Fibroblast of upper back skin (primary cell): ENCODE measurements around the gene ZNRD2.
A peak's percentile ranks its signal among the peaks of the same experiment; 100 is the strongest.
"Not testable (repeated sequence)": the region's sequence is repeated elsewhere in the genome, so short reads cannot be mapped to it uniquely, and the experiment has no call there.

Experiments
- DNase-seq: peaks from one replicate; pipeline ENCODE4 v3.0.0-alpha.2; 2013

Gene ZNRD2, protein sequence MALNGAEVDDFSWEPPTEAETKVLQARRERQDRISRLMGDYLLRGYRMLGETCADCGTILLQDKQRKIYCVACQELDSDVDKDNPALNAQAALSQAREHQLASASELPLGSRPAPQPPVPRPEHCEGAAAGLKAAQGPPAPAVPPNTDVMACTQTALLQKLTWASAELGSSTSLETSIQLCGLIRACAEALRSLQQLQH

DNA sequence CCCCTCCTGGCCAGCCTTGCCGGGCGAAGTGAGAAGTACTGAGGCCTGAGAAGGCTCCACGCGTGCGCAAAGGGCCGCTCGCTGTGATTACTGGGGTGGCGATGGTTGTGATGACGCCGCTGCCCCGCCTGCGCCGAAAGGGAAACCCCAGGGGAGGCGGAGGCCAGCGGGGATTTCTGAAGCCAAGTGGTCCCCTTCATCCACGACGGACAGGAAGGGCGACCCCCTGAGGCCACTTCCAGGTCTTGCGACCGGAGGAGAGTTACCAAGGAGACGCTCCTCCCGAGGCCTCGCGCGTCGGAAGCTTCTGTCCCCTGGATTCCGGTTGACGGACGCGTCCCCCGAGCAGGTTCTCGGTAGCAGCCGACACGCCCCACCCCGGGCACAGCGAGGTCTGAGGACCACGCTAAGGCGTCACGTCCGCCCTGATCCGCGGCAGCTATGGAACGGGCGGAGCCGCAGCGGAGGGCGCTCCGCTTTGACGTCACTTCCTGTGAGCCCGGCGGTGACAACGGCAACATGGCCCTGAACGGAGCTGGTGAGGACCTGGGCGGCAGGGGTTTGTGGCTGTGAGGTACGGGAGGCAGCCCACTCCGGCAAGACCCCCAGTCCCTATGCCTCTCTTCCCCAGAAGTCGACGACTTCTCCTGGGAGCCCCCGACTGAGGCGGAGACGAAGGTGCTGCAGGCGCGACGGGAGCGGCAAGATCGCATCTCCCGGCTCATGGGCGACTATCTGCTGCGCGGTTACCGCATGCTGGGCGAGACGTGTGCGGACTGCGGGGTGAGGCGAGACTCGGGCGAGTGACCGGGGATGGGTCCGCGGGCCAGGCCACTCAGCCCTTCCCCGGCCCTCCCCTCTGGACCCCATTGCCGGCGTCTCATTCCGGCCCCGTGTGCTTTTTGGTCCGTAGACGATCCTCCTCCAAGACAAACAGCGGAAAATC is at the start of gene ZNRD2:
Gene ZNRD2 (plus strand): TSS at position 505 of the 946 bp plus-strand sequence. CDS start 15 bp downstream, at position 520.
- peak; percentile 98 for DNase-seq

DNA sequence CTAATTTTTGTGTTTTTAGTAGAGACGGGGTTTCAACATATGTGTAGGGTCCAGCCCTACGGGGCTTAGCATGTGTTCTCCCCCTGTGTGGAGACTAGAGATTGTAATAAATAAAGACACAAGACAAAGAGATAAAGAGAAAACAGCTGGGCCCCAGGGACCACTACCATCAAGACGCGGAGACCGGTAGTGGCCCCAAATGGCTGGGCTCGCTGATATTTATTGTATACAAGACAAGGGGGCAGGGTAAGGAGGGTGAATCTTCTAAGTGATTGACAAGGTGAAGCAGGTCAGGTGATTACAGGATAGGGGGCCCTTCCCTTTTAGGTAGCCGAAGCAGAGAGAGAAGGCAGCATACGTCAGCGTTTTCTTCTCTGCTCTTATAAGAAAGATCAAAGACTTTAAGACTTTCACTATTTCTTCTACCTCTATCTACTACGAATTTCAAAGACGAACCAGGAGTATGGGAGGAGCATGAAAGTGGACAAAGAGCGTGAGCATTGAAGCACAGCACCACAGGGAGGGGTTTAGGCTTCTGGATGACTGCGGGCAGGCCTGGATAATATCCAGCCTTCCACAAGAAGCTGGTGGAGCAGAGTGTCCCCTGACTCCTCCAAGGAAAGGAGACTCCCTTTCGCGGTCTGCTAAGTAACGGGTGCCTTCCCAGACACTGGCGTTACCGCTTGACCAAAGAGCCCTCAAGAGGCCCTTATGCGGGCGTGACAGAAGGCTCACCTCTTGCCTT is 48.3 kb upstream of the ZNRD2 start:
- not testable (repeated sequence) for DNase-seq

DNA sequence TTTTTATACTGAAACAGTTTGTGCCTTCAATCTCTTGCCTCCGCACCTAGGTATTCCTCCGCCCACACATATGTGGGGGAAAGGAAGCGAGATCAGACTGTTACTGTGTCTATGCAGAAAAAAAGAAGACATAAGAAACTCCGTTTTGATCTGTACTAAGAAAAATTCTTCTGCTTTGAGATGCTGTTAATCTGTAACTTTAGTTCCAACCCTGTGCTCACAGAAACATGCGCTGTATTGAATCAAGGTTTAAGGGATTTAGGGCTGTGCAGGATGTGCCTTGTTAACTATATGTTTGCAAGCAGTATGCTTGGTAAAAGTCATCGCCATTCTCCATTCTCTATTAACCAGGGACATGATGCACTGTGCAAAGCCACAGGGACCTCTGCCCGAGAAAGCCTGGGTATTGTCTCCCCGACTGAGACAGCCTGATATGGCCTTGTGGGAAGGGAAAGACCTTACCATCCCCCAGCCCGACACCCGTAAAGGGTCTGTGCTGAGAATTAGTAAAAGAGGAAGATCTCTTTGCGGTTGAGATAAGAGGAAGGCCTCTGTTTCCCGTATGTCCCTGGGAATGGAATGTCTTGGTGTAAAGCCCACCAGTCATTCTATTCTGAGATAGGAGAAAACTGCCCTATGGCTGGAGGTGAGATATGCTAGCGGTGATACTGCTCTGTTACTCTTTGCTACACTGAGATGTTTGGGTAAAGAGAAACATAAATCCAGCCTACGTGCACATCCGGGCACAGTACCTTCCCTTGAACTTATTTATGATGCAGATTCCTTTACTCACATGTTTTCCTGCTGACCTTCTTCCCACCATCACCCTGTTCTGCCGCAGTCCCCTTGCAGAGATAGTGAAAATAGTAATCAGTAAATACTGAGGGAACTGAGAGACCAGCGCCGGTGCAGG is 47.3 kb upstream of the ZNRD2 start:
- not testable (repeated sequence) for DNase-seq

DNA sequence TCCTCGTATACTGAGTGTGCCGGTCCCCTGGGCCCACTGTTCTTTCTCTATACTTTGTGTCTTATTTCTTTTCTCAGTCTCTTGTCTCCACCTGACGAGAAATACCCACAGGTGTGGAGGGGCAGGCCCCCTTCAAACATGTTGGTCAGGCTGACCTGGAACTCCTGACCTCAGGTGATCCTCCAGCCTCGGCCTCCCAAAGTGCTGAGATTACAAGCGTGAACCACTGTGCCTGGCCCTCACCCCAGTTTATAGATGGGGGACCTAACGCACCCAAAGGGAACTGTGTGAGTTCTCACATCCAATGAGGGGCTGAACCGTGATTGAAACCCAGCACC is 46.7 kb upstream of the ZNRD2 start:
- DNase-seq, result not testable (repeated sequence)

DNA sequence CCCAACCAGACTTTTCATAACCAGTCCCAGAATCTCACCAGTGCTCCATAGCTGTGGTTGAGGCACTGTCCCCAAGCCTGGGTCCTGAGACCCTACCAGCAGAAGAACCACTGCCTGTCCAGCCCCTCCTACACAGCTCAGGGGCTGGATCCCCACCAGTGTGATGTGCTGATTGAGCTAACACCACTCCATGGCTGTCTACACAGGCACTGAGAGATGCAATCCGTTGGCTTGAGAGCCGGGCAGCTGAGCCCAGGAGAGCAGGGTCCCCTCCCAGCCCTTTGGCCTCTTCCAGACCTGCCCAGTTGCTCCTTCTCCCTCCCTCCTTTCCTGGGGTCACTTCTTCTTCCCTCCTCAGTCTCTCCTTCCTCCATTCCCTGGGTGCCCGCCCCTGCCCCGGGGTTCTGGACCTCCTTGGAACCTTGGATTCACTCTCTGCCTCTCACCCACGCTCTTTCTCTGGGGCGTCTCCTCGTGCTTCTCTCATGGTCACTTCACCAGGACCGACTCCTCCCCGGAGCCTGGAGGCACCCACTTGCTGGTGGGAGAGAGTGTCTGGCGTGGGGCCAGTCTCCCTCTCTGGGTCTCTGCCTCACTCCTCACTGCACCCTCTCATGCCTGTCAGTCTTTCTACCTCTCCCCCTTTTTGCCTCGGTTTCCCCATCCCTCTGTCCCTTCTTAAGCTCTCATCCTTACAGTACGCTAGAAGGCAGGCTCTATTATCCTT is 46.1 kb upstream of the ZNRD2 start:
- no peak for DNase-seq

DNA sequence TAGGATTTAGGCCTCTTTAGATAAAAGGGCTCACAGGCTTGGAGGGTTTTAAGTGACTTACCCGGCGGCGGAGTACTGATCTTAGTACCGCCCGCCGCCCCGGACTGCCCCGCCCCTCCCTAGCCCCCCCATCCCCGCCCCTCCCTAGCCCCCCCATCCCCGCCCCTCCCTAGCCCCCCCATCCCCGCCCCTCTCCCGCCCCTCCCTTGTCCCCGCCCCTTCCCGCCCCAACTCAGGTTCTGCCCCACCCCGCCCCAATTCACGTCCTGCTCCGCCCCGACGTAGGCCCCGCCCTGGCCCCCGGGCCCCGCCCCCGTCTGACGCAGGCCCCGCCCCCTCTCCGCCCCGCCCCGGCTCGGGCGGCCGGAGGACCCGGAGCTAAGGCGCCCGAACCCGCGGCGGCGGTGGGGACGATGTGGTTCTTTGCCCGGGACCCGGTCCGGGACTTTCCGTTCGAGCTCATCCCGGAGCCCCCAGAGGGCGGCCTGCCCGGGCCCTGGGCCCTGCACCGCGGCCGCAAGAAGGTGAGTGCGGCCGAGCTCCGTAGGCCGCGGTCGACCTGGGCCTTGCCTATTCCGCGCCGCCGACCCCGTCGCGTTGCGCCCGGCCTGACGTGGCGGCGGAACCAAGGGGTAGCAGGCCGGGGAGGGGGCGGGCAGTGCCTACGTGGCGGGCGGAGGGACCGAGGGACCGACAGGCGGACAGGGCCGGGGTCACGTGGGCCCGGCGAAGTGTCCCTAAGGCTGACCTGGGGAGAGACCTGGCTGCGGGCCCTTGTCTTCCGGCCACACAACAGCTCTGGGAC is 45.3 kb upstream of the ZNRD2 start, which contains the start of gene SCYL1:
Gene SCYL1 (plus strand): TSS at position 343 of the 805 bp plus-strand sequence. CDS start 71 bp downstream, at position 414.
- peak; percentile 77 for DNase-seq

DNA sequence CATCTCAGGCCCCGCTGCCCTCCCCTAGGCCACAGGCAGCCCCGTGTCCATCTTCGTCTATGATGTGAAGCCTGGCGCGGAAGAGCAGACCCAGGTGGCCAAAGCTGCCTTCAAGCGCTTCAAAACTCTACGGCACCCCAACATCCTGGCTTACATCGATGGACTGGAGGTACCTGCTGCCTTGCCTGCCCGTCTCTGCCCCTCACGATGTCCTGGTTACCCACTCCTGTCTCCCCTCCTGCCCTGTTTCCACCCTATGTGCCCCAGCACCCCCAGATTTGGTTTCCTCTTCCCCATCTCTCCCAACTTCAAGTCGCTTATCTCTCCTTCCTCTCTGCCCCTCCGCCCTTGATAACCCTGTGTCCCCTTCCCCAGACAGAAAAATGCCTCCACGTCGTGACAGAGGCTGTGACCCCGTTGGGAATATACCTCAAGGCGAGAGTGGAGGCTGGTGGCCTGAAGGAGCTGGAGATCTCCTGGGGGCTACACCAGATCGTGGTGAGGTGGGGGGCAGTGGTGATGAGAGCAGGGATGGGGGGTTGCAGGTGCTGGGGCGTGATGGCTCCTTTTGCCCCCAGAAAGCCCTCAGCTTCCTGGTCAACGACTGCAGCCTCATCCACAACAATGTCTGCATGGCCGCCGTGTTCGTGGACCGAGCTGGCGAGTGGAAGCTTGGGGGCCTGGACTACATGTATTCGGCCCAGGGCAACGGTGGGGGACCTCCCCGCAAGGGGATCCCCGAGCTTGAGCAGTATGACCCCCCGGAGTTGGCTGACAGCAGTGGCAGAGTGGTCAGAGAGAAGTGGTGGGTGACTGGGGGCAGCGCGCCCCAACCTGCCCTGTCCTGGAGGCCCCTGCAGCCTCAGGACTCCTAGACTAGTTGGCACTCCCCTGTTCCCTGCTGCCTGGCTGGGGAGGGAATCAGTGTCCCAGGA is 44.5 kb upstream of the ZNRD2 start:
- no peak for DNase-seq

DNA sequence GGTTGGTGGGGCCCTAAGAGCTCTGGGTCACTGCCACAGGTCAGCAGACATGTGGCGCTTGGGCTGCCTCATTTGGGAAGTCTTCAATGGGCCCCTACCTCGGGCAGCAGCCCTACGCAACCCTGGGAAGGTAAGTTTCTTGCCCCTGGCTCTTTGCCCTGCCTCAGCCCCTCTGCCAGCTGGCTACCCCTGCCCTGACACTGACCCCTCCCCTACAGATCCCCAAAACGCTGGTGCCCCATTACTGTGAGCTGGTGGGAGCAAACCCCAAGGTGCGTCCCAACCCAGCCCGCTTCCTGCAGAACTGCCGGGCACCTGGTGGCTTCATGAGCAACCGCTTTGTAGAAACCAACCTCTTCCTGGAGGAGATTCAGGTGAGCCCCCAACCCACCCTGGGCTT is 43.5 kb upstream of the ZNRD2 start:
- no peak for DNase-seq

DNA sequence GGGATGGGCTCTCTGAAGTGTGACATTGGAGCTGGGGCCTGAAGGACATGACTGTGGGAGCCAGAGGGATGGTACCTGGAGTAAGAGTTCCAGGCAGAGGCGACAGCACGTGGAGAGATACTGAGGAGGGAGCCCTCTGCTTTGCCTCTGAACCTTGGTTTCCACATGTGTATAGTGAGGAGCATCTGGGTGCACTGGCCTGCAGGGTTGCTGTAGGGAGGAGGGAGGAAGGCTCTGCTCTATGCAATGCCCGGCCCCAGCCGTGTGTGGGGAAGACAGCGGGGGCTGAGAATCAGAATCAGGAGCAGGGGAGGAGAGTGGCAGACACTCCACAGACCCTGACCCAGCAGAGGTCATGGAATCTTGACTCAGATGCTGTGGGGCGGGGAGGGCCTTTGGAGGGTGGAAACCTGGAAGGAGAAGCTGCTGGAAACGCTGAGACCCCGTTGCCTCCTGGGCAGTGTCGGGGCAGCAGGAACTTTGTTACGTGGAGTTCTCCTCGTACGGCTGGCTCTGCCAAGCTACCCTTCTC is 41.4 kb upstream of the ZNRD2 start:
- DNase-seq, result no peak

DNA sequence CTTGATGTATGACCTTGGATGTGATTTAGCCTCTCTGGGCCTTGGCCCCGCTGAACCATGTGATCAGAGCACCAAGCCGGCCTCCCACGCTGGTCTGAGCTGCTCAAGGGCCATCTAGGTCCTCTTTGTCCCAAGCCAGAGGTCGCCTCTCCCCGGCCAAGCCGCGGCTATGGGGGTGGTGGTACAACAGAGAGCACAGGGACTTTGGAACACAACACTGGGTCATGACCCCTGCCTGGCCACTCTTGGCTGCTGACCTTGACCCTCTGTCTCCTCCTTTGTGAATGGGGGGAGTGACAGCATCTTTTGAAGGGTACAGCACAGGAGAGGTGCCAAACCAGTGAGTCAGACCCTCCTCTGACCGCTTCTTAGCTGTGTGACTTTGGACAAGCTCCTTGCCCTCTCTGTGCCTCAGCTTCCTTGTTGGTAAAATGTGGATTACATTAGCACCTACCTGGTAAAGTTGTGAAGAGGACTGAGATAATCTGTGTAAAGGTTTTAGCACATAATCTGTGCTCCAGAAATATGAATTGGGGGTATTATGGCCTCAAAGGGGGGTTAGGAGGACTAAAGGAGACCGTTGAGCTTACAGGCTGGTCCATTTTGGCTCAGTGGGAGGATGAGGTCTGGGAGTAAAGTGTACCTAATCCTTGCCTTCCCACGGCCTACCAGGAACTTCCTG is 40.7 kb upstream of the ZNRD2 start:
- no peak for DNase-seq

DNA sequence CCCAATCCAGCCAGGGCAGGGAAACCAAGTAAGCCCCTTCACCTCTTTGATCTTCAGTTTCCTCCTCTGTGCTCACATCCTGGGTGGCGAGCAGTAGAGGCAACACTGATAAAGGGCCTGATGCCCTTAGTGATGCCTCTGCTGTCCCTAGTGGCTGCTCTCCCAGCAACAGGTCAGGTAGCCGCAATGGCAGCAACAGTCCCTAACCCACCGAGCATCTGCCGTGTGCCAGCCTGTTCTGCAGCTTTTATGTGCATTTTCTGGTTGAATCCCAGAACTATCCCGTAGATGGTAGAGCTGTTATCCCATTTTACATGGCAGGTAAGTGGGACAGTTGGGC is 40.1 kb upstream of the ZNRD2 start:
- DNase-seq, result no peak

DNA sequence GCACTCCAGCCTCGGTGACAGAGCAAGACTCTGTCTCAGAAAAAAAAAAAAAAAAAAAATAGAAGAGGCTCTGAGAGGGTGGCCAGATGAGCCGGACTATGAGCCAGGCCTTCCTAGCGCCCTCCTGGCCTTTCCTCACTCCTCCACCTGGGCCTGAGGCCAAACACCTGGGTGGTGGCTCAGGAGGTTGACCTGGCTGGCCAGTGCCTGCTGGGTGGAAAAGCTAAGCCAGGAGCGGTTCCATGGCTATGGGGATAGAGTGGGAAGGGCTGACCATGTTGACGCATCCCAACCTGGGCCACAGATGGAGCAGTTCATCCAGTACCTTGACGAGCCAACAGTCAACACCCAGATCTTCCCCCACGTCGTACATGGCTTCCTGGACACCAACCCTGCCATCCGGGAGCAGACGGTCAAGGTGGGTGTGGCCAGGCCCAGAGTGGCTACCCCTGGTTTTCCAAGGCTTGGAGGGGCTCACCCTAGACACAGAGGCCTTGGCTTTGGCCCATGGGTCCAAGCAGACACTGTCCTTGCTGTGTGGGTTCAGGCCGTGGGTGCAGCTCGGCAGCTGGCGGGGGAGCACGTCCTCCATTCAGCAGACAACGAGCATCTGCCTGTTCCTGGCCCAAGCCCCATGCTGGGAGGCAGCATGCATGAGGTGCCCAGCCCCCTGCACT is 37.8 kb upstream of the ZNRD2 start:
- DNase-seq, result no peak

DNA sequence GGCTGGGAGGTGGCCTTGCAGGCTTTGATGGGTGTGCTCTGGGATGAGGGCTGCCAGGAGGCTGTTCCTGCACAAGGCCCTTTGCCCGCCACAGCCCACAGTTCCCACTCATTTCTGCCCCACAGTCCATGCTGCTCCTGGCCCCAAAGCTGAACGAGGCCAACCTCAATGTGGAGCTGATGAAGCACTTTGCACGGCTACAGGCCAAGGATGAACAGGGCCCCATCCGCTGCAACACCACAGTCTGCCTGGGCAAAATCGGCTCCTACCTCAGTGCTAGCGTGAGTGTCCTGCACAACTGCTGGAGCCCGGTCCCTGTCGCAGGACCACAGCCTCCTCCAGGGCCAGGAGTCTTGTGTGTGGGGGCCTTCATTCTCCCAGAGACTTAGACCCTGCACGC is 35.2 kb upstream of the ZNRD2 start:
- DNase-seq, result no peak

DNA sequence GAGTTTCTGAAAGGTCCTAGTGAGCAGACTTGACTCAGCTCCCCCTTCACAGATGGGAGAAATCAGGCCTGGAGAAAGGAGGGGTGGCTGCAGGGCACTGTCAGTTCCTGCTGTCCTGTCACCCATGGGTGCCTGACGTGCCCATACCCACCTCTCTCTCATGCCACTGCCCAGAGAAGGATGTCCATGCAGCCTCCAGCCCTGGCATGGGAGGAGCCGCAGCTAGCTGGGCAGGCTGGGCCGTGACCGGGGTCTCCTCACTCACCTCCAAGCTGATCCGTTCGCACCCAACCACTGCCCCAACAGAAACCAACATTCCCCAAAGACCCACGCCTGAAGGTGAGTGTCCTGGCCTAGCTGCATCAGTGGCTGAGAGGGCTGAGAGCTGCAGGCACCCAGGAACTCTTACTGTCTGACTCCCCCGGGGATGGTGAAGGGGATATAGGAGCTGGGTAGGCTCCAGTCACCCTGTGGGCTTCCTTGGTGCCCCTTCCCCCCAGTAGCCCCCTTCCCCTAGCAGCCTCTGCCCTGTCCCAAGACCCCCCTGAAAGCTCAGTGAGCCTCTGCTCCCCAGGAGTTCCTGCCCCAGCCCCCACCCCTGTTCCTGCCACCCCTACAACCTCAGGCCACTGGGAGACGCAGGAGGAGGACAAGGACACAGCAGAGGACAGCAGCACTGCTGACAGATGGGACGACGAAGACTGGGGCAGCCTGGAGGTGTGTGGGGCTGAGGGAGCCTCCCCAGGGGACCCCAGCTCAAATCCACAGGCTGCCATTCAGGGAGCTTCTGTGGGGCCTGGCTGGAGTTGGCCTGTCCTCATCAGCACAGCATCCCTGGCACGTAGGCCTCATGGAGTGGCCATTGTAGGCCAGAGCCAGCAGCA is 33.6 kb upstream of the ZNRD2 start:
- DNase-seq, result no peak

DNA sequence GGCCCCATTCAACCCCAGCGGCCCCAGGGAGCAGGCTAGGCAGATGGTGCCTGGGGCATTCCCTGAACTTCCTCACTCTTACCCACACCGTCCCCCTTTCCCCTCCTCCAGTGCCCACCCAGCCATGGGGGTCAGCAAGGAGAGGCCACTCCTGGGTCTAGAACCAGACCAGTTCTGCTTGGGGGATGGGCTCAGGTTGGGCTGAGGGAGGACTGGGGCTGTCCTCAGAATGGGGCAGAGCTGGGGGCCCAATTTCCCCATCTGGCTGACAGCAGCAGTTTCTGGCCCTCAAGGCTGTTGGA is 33.0 kb upstream of the ZNRD2 start:
- DNase-seq, result no peak

DNA sequence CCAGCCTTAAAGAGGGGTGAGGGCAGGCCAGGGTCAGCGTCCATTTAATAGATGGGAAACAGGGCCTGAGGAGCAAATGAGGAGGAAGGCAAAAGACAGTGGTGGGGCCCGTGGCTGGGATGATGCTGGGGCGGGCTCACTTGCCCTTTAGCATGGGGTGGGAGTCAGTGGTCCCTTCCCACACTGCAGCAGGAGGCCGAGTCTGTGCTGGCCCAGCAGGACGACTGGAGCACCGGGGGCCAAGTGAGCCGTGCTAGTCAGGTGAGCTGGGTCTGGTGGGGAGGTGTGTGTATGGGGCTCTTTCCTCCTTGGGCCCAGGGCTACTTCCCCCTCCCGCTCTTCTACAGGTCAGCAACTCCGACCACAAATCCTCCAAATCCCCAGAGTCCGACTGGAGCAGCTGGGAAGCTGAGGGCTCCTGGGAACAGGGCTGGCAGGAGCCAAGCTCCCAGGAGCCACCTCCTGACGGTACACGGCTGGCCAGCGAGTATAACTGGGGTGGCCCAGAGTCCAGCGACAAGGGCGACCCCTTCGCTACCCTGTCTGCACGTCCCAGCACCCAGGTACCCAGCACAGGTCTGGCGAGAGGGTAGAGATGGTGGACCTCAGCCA is 32.6 kb upstream of the ZNRD2 start:
- DNase-seq, result peak; percentile 28
